GM23338 (cell line): Measurements from ENCODE around the gene PLD5. TPM values are rescaled to one million over a fixed set of nuclear protein-coding genes. Genes with fewer than 3 reads are reported as not detected.

Source experiments
- ATAC-seq: fragments of 200-7000 bp; cut with Tn5 transposase; 3 replicates; pipeline ENCODE4 v1.9.1; 2020
- DNase-seq: peaks from one replicate; pipeline ENCODE4 v3.0.0-alpha.2; 2015; ENCODE audit warnings: low spot score
- H2AFZ ChIP-seq: fragments of 200-600 bp; sonication (generic); 2 replicates; pipeline ENCODE4 v1.8.0; 2016; ENCODE audit warnings: antibody characterized with exemption, mild to moderate bottlenecking, moderate library complexity
- H3F3A ChIP-seq: fragments of 200-600 bp; sonication (generic); replicated peaks from 2 replicates; pipeline ENCODE4 v1.8.0; 2017; ENCODE audit warnings: antibody characterized with exemption, mixed run types, low read depth
- H3K27ac ChIP-seq: fragments of 200-600 bp; sonication (generic); 2 replicates; pipeline ENCODE4 v1.6.1; 2016; ENCODE audit warnings: low read depth
- H3K27me3 ChIP-seq: fragments of 200-600 bp; sonication (generic); 2 replicates; pipeline ENCODE4 v1.8.0; 2016; ENCODE audit warnings: mild to moderate bottlenecking, mixed run types, moderate library complexity; ENCODE audit not compliant: insufficient read depth
- H3K36me3 ChIP-seq: fragments of 200-600 bp; sonication (generic); 2 replicates; pipeline ENCODE4 v1.8.0; 2016; ENCODE audit warnings: mild to moderate bottlenecking; ENCODE audit not compliant: insufficient read depth
- H3K4me1 ChIP-seq: fragments of 200-600 bp; sonication (generic); 2 replicates; pipeline ENCODE4 v1.8.0; 2016; ENCODE audit warnings: mild to moderate bottlenecking, moderate library complexity; ENCODE audit not compliant: insufficient read depth
- H3K4me2 ChIP-seq: fragments of 200-600 bp; sonication (generic); 2 replicates; pipeline ENCODE4 v1.7.1; 2017; ENCODE audit warnings: mixed run types
- H3K4me3 ChIP-seq: fragments of 200-600 bp; sonication (generic); 2 replicates; pipeline ENCODE4 v1.6.1; 2016; ENCODE audit warnings: mixed run types
- H3K79me2 ChIP-seq: fragments of 200-600 bp; sonication (generic); replicated peaks from 2 replicates; pipeline ENCODE4 v1.8.0; 2017; ENCODE audit warnings: mild to moderate bottlenecking; ENCODE audit not compliant: insufficient read depth
- H3K9me2 ChIP-seq: fragments of 200-600 bp; sonication (generic); 2 replicates; pipeline ENCODE4 v1.8.0; 2017; ENCODE audit not compliant: insufficient read depth
- H4K20me1 ChIP-seq: fragments of 200-600 bp; sonication (generic); replicated peaks from 2 replicates; pipeline ENCODE4 v1.8.0; 2017; ENCODE audit warnings: mild to moderate bottlenecking; ENCODE audit not compliant: insufficient read depth
- H3K27ac Mint-ChIP-seq: 2 replicates; pipeline ENCODE4 v1.8.0; 2020; ENCODE audit warnings: inconsistent platforms, mild to moderate bottlenecking, moderate library complexity, mixed read lengths
- H3K27me3 Mint-ChIP-seq: 3 replicates; pipeline ENCODE4 v1.8.0; 2022; ENCODE audit warnings: low read depth, mild to moderate bottlenecking, moderate library complexity, mixed read lengths, inconsistent platforms; ENCODE audit not compliant: insufficient read depth, poor library complexity
- H3K36me3 Mint-ChIP-seq: 3 replicates; pipeline ENCODE4 v1.8.0; 2021; ENCODE audit warnings: low read depth, mild to moderate bottlenecking, inconsistent platforms, moderate library complexity, mixed read lengths
- H3K4me1 Mint-ChIP-seq: 3 replicates; pipeline ENCODE4 v1.8.0; 2020; ENCODE audit warnings: mild to moderate bottlenecking, inconsistent platforms, mixed read lengths
- H3K4me3 Mint-ChIP-seq: 3 replicates; pipeline ENCODE4 v1.8.0; 2021; ENCODE audit warnings: moderate library complexity, mild to moderate bottlenecking, inconsistent platforms, mixed read lengths
- H3K9me3 Mint-ChIP-seq: 3 replicates; pipeline ENCODE4 v1.8.0; 2020; ENCODE audit warnings: moderate library complexity, mild to moderate bottlenecking, inconsistent platforms, mixed read lengths
- CREB1 ChIP-seq: fragments of 250-450 bp; sonication (Bioruptor Pico); IDR thresholded peaks from 2 replicates; pipeline ENCODE4 v1.5.0; 2020; ENCODE audit warnings: low read depth, mild to moderate bottlenecking, moderate library complexity
- CTCF ChIP-seq, 2 experiments: fragments of 200-600 bp in 1 of 2; sonication (generic) in 1 of 2; conservative IDR thresholded peaks; 2 replicates each; pipeline versions ENCODE4 v1.5.1 to v1.6.1; 2016 to 2017; ENCODE audit warnings: antibody characterized with exemption in 2 of 2, low read depth in 2 of 2, mild to moderate bottlenecking in 2 of 2, moderate library complexity in 1 of 2
- ETS1 ChIP-seq: IDR thresholded peaks from 2 replicates; pipeline ENCODE4 v1.6.1; 2016; ENCODE audit warnings: antibody characterized with exemption
- EZH2phosphoT487 ChIP-seq: fragments of 200-600 bp; sonication (generic); IDR thresholded peaks from one replicate; pipeline ENCODE4 v1.8.1; 2018; ENCODE audit warnings: antibody characterized with exemption; ENCODE audit not compliant: unreplicated experiment
- JUNB ChIP-seq: IDR thresholded peaks from one replicate; pipeline ENCODE4 v1.6.1; 2016; ENCODE audit warnings: antibody characterized with exemption; ENCODE audit not compliant: unreplicated experiment
- NANOG ChIP-seq: IDR thresholded peaks from 2 replicates; pipeline ENCODE4 v1.6.1; 2016; ENCODE audit warnings: antibody characterized with exemption, borderline replicate concordance
- POLR2AphosphoS5 ChIP-seq: IDR thresholded peaks from 2 replicates; pipeline ENCODE4 v1.6.1; 2016; ENCODE audit warnings: antibody characterized with exemption, low read depth
- REST ChIP-seq: IDR thresholded peaks from one replicate; pipeline ENCODE4 v1.6.1; 2018; ENCODE audit warnings: antibody characterized with exemption; ENCODE audit not compliant: unreplicated experiment
- STAT1 ChIP-seq: IDR thresholded peaks from one replicate; pipeline ENCODE4 v1.6.1; 2016; ENCODE audit warnings: antibody characterized with exemption; ENCODE audit not compliant: unreplicated experiment
- ZNF114 ChIP-seq: fragments of 250-450 bp; sonication (Bioruptor Pico); IDR thresholded peaks from 2 replicates; pipeline ENCODE4 v1.5.0; 2020; ENCODE audit warnings: mild to moderate bottlenecking, moderate library complexity
- ZNF331 ChIP-seq: fragments of 250-450 bp; sonication (Bioruptor Pico); IDR thresholded peaks from 2 replicates; pipeline ENCODE4 v1.5.0; 2020; ENCODE audit warnings: low read depth, mild to moderate bottlenecking, moderate library complexity
- polyA plus RNA-seq: library from polyadenylated mRNA; unstranded; fragments of >200 nt; fragmentation: Nextera tagmentation; extraction: Ambion mirVana; gene quantifications from 2 replicates; pipeline ENCODE4 v1.2.1, GENCODE V29; 2016
- total RNA-seq: library from RNA; depleted of rRNA; stranded (reverse); fragments of >200 nt; shearing (Covaris generic); gene quantifications from 2 replicates; pipeline ENCODE4 v1.2.3, GENCODE V29; 2014

PLD5 gene
- total and polyA plus RNA-seq, 2 experiments from 2014 or later = 5.5 to 5.8 TPM

GRCh38 chr1:242556276-242556675 lies 31.8 kb upstream of the PLD5 start:
- TF ChIP-seq ETS1 = no peak
- no peak for TF ChIP-seq REST
- no peak for TF ChIP-seq POLR2AphosphoS5
- no peak for TF ChIP-seq ZNF331 (CRISPR knock-in tag)
- TF ChIP-seq STAT1 = no peak
- no peaks in the 10 kb centered on the region for H4K20me1 ChIP-seq
- H3K9me2 ChIP-seq = no peaks in the 10 kb centered on the region
- DNase-seq (no peak), ATAC-seq (no peak)
- no peaks in the 10 kb centered on the region for H3K79me2 ChIP-seq
- Mint-ChIP-seq H3K36me3 (no peaks in the 10 kb centered on the region), H3K9me3 (no peaks in the 10 kb centered on the region), H3K27ac (no peak overlapping the region), H3K4me3 (no peak overlapping the region), H3K4me1 (peaks cover 6% of the 10 kb centered on the region; the same call in 2 of the 3 replicates), H3K27me3 (no peaks in the 10 kb centered on the region)
- no peak overlapping the region for H2AFZ ChIP-seq
- H3K27me3 ChIP-seq = no peaks in the 10 kb centered on the region
- H3K4me1 ChIP-seq = no peaks in the 10 kb centered on the region
- H3K27ac ChIP-seq = no peak overlapping the region
- H3F3A ChIP-seq = no peaks in the 10 kb centered on the region
- H3K4me2 ChIP-seq = no peak overlapping the region
- H3K4me3 ChIP-seq = no peak overlapping the region
- no peaks in the 10 kb centered on the region for H3K36me3 ChIP-seq

GRCh38 chr1:242554577-242554976 lies 30.1 kb upstream of the PLD5 start:
- no peaks in the 10 kb centered on the region for H3K36me3 Mint-ChIP-seq
- ATAC-seq = no peak
- no peaks in the 10 kb centered on the region for H3F3A ChIP-seq
- H3K4me3 ChIP-seq = no peak overlapping the region
- no peak overlapping the region for H3K4me3 Mint-ChIP-seq
- H3K4me1 Mint-ChIP-seq = peaks cover 6% of the 10 kb centered on the region; the same call in 2 of the 3 replicates
- no peak overlapping the region for H3K4me2 ChIP-seq
- no peaks in the 10 kb centered on the region for H3K9me3 Mint-ChIP-seq
- H3K36me3 ChIP-seq = no peaks in the 10 kb centered on the region
- no peaks in the 10 kb centered on the region for H3K27me3 Mint-ChIP-seq
- H3K27ac ChIP-seq = no peak overlapping the region
- no peak overlapping the region for H2AFZ ChIP-seq
- H3K79me2 ChIP-seq = no peaks in the 10 kb centered on the region
- H3K27ac Mint-ChIP-seq = no peak overlapping the region
- no peaks in the 10 kb centered on the region for H3K4me1 ChIP-seq
- H3K9me2 ChIP-seq = no peaks in the 10 kb centered on the region
- DNase-seq = no peak
- H4K20me1 ChIP-seq = no peaks in the 10 kb centered on the region
- H3K27me3 ChIP-seq = no peaks in the 10 kb centered on the region
- TF ChIP-seq CREB1 = no peak
- TF ChIP-seq NANOG = no peak
- TF ChIP-seq EZH2phosphoT487 = no peak
- TF ChIP-seq CTCF (conservative IDR thresholded peaks at IDR 0.05; ENCODE audit: low read depth in 2 of 2) = no peak
- TF ChIP-seq STAT1 = no peak
- TF ChIP-seq JUNB = no peak
- TF ChIP-seq ZNF114 (CRISPR knock-in tag) = no peak
